ENCODE data around the gene GAGE12H.

The GAGE12H gene

GRCh38 chrX:49618574-49618973 is 38.8 kb downstream of the GAGE12H start:
- no peak for DNase-seq (ENCODE audit: low read depth)
- TF ChIP-seq, protein P1, sequence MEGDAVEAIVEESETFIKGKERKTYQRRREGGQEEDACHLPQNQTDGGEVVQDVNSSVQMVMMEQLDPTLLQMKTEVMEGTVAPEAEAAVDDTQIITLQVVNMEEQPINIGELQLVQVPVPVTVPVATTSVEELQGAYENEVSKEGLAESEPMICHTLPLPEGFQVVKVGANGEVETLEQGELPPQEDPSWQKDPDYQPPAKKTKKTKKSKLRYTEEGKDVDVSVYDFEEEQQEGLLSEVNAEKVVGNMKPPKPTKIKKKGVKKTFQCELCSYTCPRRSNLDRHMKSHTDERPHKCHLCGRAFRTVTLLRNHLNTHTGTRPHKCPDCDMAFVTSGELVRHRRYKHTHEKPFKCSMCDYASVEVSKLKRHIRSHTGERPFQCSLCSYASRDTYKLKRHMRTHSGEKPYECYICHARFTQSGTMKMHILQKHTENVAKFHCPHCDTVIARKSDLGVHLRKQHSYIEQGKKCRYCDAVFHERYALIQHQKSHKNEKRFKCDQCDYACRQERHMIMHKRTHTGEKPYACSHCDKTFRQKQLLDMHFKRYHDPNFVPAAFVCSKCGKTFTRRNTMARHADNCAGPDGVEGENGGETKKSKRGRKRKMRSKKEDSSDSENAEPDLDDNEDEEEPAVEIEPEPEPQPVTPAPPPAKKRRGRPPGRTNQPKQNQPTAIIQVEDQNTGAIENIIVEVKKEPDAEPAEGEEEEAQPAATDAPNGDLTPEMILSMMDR (IDR thresholded peaks at IDR 0.05; ENCODE audit: insufficient read depth, low read depth, low read length, missing control alignments), result no peak
- H3K4me3 ChIP-seq (ENCODE audit: low read length), result no peak overlapping the region

DNA sequence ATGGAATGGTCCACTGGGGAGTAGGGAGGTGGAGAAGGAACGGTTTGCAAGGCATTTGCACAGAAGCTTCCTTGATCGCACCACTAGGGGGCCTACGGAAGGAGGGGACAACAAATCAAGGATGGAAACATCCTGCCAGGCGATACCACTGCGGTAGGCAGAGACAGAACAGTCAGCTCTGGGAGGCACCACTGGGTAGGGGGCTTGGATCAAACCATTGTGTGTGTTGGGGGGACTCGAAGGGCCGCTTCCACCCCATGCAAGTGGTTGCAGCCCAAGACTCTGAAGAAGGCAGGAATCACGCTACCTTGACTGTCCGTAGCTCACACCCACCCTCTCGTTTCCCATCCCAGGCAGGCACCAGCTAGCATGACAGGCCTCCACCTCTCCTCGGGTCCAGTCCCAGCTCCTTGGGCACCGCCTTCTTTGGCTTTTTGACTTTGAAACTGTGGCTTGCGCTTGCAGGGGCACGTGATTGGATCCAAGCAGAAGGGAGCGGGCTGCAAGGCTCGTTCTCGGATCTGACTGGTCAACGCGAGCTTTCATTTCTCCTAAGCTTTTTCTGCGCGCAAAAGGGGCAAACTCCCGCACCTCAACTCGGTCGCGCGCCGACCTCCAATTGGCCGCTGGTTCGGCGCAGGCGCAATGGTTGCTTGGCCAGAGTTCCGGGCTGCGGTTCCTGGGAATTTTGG is 47.5 kb downstream of the GAGE12H start:
- TF ChIP-seq, protein P1 (IDR thresholded peaks at IDR 0.05; ENCODE audit: insufficient read depth, low read depth, low read length, missing control alignments), result no peak
- no peak overlapping the region for H3K4me3 ChIP-seq (ENCODE audit: low read length)
- peak; percentile 0 for DNase-seq (ENCODE audit: low read depth)
